ENCODE data around the gene MCTP1. TPM values are rescaled to one million over a fixed set of nuclear protein-coding genes. Genes with fewer than 3 reads are reported as not detected.

The MCTP1 gene
- total and polyA plus RNA-seq, 2 of the 8 experiments (the other 6 are each of a cell fraction or from before 2014, with no cell fraction given) = 0.56 to 3.4 TPM

- TF ChIP-seq CHD7 (IDR thresholded peaks at IDR 0.05; ENCODE audit: insufficient replicate concordance, low read length) = no peak
- TF ChIP-seq RAD21 (IDR thresholded peaks at IDR 0.05 in 1 of 2, conservative IDR thresholded peaks at IDR 0.05 in 1 of 2; ENCODE audit: low read depth in 2 of 2, low read length in 2 of 2) = no peak
- TF ChIP-seq TEAD4 (IDR thresholded peaks at IDR 0.05; ENCODE audit: low read depth, low read length) = no peak
- no peak for TF ChIP-seq CHD2 (IDR thresholded peaks at IDR 0.05; ENCODE audit: low read length)
Measured at GRCh38 chr5:94983861-94984535, 300.9 kb downstream of the MCTP1 start (continued).

Measured in H1 (cell line).